ENCODE data around the gene PLPP4.

The PLPP4 gene

GRCh38 chr10:120527691-120528090 is 70.7 kb downstream of the PLPP4 start:
- DNase-seq: no peak

- no peak for DNase-seq
Measured at GRCh38 chr10:120530699-120531098, 73.7 kb downstream of the PLPP4 start.

- no peak for DNase-seq
Measured at GRCh38 chr10:120538091-120538490, 81.1 kb downstream of the PLPP4 start.

GRCh38 chr10:120539076-120539475 is 82.0 kb downstream of the PLPP4 start:
- DNase-seq: no peak

GRCh38 chr10:120540486-120540885 is 83.5 kb downstream of the PLPP4 start:
- DNase-seq: no peak

GRCh38 chr10:120541984-120542383 is 85.0 kb downstream of the PLPP4 start:
- DNase-seq: no peak

GRCh38 chr10:120542591-120542990 is 85.6 kb downstream of the PLPP4 start:
- DNase-seq: no peak

- DNase-seq: no peak
Measured at GRCh38 chr10:120543291-120543690, 86.3 kb downstream of the PLPP4 start.

- DNase-seq: no peak
Measured at GRCh38 chr10:120548210-120548609, 91.2 kb downstream of the PLPP4 start.

- no peak for DNase-seq
Measured at GRCh38 chr10:120552262-120552661, 95.2 kb downstream of the PLPP4 start.

- DNase-seq: no peak
Measured at GRCh38 chr10:120553911-120554310, 96.9 kb downstream of the PLPP4 start.

GRCh38 chr10:120555436-120555835 is 98.4 kb downstream of the PLPP4 start:
- DNase-seq: no peak

GRCh38 chr10:120555842-120556532 is 99.0 kb downstream of the PLPP4 start:
- DNase-seq: peak; percentile 43

- no peak for DNase-seq
Measured at GRCh38 chr10:120557311-120557710, 100.3 kb downstream of the PLPP4 start.

GRCh38 chr10:120559800-120560199 is 102.8 kb downstream of the PLPP4 start:
- no peak for DNase-seq

GRCh38 chr10:120562956-120563355 is 105.9 kb downstream of the PLPP4 start:
- DNase-seq: no peak

GRCh38 chr10:120570418-120570817 is 113.4 kb downstream of the PLPP4 start:
- DNase-seq: no peak

- no peak for DNase-seq
Measured at GRCh38 chr10:120571266-120571665, 114.2 kb downstream of the PLPP4 start.

- DNase-seq: no peak
Measured at GRCh38 chr10:120572307-120572706, 115.3 kb downstream of the PLPP4 start.

- no peak for DNase-seq
Measured at GRCh38 chr10:120573355-120573754, 116.3 kb downstream of the PLPP4 start.

GRCh38 chr10:120574981-120575380 is 118.0 kb downstream of the PLPP4 start:
- no peak for DNase-seq

- DNase-seq: no peak
Measured at GRCh38 chr10:120575411-120575810, 118.4 kb downstream of the PLPP4 start.

GRCh38 chr10:120578134-120578533 is 121.1 kb downstream of the PLPP4 start:
- no peak for DNase-seq

- no peak for DNase-seq
Measured at GRCh38 chr10:120578890-120579289, 121.9 kb downstream of the PLPP4 start.
